A172 (cell line): ENCODE data around the gene MAIP1. TPM values are rescaled to one million over a fixed set of nuclear protein-coding genes. Genes with fewer than 3 reads are reported as not detected.

Experiments
- DNase-seq: peaks from one replicate; pipeline ENCODE4 v3.0.0-alpha.2; 2015; ENCODE audit warnings: low spot score
- total RNA-seq: library from RNA; depleted of rRNA; stranded (reverse); fragments of >200 nt; shearing (Covaris generic); gene quantifications from 2 replicates; pipeline ENCODE4 v1.2.3, GENCODE V29; 2014; rRNA removed

MAIP1 gene
- total RNA-seq, 1 experiment from 2014 or later = 29.8 TPM

- DNase-seq = no peak
These were observed 36.3 kb downstream of the MAIP1 start for GRCh38 chr2:199991691-199992090.

- DNase-seq = no peak
These were observed 36.9 kb downstream of the MAIP1 start for GRCh38 chr2:199992296-199992695.

- no peak for DNase-seq
These were observed 39.0 kb downstream of the MAIP1 start for GRCh38 chr2:199994371-199994770.

- DNase-seq = no peak
These were observed 39.5 kb downstream of the MAIP1 start for GRCh38 chr2:199994896-199995295.

GRCh38 chr2:199997296-199997695 is 41.9 kb downstream of the MAIP1 start:
- no peak for DNase-seq

GRCh38 chr2:199999166-199999565 is 43.8 kb downstream of the MAIP1 start:
- no peak for DNase-seq

GRCh38 chr2:200000444-200001163 is 45.2 kb downstream of the MAIP1 start:
- DNase-seq = no peak

- peak; percentile 6 for DNase-seq
These were observed 48.1 kb downstream of the MAIP1 start for GRCh38 chr2:200003444-200003843.

- no peak for DNase-seq
These were observed 50.3 kb downstream of the MAIP1 start for GRCh38 chr2:200005675-200006074.

GRCh38 chr2:200007306-200007705 is 51.9 kb downstream of the MAIP1 start:
- no peak for DNase-seq

- DNase-seq = no peak
These were observed 57.0 kb downstream of the MAIP1 start for GRCh38 chr2:200012401-200012800.

Other genes with a start within 250 kb of the MAIP1 start
- gene FTCDNL1, start 104.4 kb upstream of the MAIP1 start, total RNA-seq = 2.9 and 4.2 TPM in 2 replicates
- 26.5 and 28.6 TPM in 2 replicates for gene C2orf69, start 44.3 kb upstream of the MAIP1 start, total RNA-seq
- 7.9 and 8.8 TPM in 2 replicates for gene TYW5, start 91 bp upstream of the MAIP1 start, total RNA-seq